HG03103 (cell line): ENCODE measurements around the gene SLC16A9.

Experiments used
- ATAC-seq: cut with Tn5 transposase; IDR thresholded peaks from one replicate; pipeline ENCODE4 v1.9.1; 2021; ENCODE audit warnings: low read depth; ENCODE audit not compliant: unreplicated experiment

Gene SLC16A9

DNA sequence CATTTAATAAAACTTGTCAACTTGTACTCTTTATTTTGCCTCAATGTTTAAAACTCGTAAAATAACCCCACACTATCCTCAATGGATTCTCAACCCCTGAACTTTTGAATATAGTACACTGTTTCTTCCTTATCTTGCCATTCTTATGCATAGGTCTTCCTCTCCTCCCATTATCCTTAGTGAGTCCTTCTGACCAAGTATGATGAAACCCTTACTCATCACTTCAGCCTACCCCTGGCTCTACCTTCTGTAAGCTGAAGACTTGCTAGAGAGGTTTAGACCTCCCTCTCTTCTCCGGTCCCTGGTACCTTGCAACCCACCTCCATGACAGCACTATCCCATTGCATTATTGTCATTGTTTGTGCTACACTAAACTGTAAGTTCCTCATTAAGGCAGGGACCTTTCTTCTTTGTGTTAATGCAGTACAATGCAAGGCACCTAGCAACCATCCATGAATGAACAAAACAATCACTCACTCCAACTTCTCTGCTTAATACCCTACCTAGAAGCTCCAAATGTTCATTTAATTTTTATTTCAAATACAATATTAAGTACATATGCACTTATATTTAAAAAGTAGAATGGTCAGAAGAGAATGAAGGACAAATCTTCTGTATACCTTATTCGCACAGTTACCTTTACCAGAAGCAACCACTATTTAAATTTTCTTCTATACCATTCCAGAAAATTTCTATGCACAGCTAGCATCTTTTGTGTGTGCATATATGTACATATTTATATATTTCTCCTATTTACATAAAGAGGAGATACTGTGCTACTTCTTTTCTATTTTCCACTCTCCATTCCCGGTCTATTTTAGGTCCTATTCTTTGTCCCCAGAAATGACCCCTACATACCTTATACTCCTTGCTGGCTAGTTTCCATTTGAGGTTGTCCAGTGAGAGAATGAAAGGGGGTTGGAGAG, 77.5 kb downstream of the SLC16A9 start:
- ATAC-seq, result no peak

- ATAC-seq, result peak; percentile 52
Measured at GRCh38 chr10:59631237-59631636, 78.4 kb downstream of the SLC16A9 start.

DNA sequence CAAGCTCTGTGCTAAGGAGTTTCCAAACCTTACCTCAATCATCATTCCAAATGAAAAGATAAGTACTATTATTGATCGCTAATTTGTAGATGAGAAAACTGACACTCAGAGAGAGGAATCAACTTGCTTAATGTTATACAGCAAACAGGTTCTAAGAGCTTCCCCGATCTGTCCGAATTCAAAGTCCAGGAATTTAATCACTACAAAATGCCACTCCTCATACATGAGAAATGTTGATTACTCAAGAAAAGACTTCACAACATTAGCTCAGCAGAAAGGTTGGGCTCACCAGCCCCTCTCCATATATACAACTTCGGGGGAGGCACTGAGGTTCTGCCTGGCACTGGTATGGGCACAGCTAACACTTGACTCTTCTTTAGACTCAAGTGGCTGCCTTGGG, 80.7 kb downstream of the SLC16A9 start:
- ATAC-seq, result no peak

DNA sequence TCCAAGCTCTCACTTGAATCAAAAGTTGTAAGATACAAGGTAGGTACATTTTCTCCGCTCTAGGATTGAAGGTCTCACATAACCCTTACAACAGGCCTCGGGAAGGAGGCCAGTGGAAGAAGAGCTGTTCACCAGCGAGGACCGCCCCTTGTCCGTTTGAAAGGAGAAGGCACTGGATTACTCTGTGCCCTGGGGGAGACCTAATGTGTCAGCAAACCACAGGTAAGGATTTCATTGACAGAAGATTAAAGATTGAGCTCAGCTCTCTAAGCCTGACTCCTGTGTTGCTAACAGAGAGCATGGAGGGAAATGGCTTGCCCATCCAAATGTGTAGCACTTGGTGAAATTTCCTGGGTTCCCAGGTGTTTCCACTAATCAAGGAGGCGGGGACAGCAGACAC, 81.2 kb downstream of the SLC16A9 start:
- no peak for ATAC-seq

- ATAC-seq, result no peak
Measured at GRCh38 chr10:59627366-59628018, 82.2 kb downstream of the SLC16A9 start.

GRCh38 chr10:59626523-59626869, 83.2 kb downstream of the SLC16A9 start:
- ATAC-seq, result no peak

GRCh38 chr10:59625721-59626522, 83.7 kb downstream of the SLC16A9 start:
- peak; percentile 85 for ATAC-seq

GRCh38 chr10:59624951-59625350, 84.7 kb downstream of the SLC16A9 start:
- ATAC-seq, result no peak

GRCh38 chr10:59624136-59624535, 85.5 kb downstream of the SLC16A9 start:
- no peak for ATAC-seq

DNA sequence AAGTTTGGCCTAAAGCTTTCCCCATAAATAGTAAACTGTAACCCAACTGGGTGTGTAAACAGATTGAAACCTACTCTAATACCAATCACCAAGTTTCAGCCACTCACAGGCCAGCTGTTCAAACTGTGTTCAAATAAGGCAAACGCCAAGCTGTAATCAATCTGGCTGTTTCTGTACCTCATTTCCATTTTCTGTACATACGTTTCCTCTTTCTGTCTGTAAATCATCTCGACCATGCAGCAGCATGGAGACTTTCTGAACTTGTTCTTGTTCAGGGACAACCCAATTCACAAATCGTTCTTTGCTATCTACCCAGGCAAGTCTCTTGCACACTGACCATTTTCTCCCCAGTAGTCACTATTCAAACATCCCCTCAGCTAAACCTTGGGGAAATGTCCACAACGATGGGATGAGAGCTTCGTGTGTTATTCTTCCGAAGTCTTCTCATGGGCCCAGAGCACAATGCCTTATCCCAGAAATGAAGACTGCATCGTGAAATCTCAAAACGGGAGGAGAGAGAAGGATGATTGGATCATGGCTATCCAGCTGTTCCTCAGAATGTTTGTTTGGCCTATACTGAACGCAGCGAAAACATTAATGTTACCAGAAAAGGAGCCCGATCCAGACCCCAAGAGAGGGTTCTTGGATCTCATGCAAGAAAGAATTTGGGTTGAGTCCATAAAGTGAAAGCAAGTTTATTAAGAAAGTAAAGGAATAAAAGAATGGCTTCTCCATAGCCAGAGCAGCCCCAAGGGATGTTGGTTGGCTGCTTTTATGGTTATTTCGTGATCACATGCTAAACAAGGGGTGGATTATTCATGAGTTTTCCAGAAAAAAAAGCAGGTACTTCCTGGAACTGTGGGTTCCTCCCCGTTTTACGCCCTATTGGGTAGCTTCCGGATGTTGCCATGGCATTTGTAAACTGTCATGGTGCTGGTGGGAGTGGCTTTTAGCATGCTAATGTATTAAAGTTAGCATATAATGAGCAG, 86.2 kb downstream of the SLC16A9 start:
- ATAC-seq, result no peak

- no peak for ATAC-seq
Measured at GRCh38 chr10:59622320-59623132, 87.1 kb downstream of the SLC16A9 start.

GRCh38 chr10:59621771-59622170, 87.9 kb downstream of the SLC16A9 start:
- no peak for ATAC-seq

GRCh38 chr10:59618666-59619065, 91.0 kb downstream of the SLC16A9 start:
- no peak for ATAC-seq

DNA sequence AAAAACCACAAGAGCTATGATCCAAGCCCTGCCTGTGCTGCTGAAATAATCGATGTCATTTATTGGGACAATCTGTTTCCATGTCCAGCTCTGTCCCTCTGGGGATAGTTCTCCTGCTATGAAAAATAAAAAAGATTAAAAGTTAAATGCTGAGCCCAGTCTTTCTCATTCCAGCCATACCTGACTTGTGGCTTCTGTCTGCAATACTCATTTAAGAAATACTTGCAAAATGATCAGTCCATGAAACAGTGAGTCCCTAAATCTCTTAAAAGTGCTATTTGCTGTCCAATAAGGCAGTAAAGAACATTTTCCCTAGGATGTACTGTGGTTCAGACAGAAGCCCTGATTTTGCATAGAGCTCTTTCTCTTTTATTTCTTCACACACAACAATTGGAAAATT, 91.7 kb downstream of the SLC16A9 start:
- no peak for ATAC-seq

- no peak for ATAC-seq
Measured at GRCh38 chr10:59611048-59611447, 98.6 kb downstream of the SLC16A9 start.

- ATAC-seq, result no peak
Measured at GRCh38 chr10:59607970-59608369, 101.7 kb downstream of the SLC16A9 start.

GRCh38 chr10:59606551-59606961, 103.1 kb downstream of the SLC16A9 start:
- ATAC-seq, result no peak

GRCh38 chr10:59601985-59602384, 107.7 kb downstream of the SLC16A9 start:
- ATAC-seq, result no peak
